NCI-H1092 treated with DMSO at 0.1 percent for 48 hours (cell line): ENCODE measurements around the gene LBX2.
A peak's percentile ranks its signal among the peaks of the same experiment; 100 is the strongest.

Experiments
- DNase-seq: peaks from one replicate; lab custom pipeline; 2025; lab: John Stamatoyannopoulos, UW

Gene LBX2

DNA sequence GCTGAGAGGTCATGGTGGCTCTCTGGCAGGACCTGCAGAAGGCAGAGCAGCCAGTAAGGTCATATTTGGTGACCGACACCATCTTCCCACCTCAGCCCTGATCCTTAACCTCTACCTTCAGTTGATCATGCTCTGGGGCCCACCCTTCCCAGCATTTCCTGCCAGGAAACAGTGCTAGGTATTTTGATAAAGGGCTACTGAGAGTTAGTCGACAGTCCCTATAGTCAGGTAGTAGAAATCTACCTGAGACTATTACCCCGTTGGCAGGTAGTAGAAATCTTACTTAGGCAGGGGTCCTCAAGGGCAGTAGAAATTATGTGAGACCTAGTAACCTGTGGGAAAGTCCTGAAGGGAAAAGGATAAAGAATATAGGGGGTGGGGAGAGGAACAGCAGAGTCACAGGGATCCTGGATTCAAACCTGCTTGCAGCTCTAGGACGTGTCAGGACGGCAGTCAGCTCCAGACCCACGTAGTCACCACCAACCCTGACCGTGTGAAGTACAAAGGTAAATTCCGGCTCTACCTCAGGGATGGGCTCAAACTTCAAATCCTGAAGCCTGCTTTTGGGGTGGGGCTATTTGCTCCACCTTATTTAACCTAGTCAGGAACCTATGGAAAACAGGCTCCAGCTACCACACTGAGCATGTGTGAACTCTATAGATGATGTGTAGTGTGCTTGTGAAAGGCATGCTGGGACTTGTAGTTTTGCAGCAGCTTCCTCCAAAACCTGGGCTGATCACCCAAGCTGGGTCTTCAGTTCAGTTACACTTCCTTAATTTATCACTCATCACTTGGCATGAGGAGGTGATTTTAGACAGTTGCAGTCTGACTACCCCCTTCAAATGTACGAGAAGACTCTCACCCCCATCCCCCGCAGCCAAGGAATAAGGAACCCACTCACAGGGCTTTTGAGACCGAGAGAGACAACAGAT lies 26.6 kb upstream of the LBX2 start, which contains the start of gene DQX1:
Gene DQX1, minus strand, starts transcription at position 515 of the 932 bp plus-strand sequence. Its CDS starts 502 bp downstream, at position 13.
- DNase-seq: no peak

DNA sequence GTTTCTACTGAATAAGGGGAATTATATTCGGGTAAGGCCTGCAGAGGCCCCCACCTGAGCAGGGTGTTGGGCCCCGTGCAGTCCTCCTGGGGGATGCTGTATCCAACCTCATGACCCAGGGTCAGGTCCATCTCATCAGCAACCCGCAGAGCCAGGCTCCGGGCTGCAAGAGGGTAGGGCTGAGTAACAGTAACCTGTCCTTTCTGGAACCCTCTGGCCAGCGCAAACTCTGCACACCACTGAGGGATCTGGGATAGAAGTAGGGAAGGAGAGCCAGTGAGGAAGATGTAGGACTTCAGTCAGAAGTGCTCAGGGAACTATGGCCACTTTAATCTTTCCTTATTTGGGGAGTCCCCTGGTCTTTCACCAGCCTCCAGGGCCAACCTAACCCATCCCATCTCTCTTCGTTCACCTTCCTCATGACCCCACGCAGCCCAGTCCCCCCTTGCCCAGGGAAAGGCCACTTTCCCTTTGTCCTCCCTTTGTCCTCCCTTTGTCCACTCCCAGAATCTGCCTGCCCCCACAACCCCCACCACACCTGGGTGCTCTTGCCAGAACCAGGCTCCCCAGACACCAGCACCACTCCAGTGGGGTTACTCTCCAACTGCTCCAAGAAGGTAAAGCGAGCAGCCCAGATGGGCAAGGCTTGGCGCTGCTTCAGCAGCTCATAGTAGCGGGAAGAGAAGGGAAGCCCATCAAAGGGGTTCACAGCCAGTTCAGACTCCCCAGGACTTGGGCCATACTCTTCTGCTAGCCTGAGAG lies 25.7 kb upstream of the LBX2 start:
- DNase-seq: no peak

DNA sequence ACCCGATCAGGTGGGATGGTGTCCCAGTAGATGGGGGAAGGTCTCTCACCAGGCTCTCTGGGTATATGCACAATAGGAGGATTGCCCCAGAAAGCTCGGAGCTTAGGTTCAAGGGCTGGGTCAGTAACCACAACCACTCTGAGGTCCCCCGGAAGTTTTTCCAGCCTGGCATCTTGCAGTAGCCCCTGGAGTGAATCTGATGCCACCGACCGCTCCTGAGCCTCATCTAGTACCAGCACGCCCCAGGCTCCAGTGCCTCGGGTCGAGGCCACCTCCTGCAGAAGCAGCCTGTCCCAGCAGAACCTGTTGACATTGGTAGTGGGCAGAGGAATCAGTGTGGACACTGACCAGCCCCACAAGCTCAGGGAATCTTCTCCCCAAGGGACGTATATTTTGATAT lies 24.6 kb upstream of the LBX2 start:
- no peak for DNase-seq

DNA sequence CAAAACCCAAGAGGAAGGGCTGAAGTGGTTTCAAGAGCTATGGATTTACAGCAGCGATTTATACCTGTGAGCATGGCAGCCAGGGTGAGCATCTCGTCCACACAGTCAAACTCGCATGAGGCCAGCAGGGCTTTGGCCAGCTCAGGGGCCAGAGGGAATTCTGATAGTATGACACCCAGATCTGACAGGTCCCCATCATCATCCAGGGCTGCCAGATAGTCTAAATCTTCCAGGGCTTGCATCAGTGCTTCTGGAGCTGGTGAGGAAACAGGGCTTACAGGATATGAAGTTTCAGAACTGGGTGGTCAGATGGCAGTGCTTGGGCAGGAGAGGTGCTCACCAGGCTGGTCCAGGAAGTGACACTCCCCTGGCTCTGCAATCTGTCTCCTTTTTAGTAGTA lies 23.1 kb upstream of the LBX2 start:
- no peak for DNase-seq

DNA sequence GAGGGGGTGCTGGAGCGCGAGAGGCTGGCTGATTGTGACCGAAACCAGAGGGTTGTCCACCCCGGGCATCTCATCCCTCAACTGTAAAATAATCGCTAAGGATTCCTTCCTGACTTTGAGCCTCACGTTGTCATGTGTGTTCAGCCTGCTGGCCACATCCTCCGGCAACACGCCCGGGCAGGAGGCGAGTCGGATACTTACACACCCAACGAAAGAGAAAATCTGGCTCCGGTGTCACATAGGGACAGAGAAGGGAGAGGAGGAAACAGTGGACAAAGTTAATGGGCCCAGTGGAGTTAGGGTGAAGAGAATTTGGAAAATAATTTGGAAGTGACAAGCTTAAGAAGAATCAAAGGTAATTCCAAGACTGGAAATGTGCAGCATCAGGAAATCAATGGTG lies 17.2 kb upstream of the LBX2 start:
- no peak for DNase-seq

DNA sequence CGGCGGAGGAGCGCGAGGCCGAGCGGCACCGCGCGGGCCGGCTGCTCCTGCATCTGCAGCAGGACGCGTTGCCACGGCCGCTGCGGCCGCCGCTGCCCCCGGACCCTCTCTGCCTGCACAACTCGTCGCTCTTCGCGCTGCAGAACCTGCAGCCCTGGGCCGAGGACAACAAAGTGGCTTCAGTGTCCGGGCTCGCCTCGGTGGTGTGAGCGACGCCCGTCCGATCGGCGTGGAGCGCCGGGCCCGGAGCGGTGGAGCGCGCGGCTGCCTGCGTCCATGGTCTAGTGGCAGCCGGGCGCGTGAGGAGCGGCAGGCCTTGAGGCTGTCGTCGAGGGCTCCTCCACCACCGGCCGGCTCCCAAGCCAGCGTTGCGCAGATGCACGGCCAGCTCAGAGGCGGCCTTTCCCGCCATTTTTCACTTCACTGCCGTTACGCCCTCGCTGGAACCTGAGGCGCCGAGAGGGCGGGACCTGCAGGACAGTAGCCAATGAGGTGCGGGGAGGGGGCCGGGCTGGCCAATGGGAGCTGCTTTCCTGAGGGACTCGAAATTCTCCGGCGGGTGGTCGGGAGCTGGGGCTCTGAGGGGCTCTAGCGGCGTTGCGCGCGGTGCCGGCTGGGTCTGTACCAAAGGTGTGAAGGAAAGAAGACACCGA lies 16.7 kb upstream of the LBX2 start:
- DNase-seq: no peak

DNA sequence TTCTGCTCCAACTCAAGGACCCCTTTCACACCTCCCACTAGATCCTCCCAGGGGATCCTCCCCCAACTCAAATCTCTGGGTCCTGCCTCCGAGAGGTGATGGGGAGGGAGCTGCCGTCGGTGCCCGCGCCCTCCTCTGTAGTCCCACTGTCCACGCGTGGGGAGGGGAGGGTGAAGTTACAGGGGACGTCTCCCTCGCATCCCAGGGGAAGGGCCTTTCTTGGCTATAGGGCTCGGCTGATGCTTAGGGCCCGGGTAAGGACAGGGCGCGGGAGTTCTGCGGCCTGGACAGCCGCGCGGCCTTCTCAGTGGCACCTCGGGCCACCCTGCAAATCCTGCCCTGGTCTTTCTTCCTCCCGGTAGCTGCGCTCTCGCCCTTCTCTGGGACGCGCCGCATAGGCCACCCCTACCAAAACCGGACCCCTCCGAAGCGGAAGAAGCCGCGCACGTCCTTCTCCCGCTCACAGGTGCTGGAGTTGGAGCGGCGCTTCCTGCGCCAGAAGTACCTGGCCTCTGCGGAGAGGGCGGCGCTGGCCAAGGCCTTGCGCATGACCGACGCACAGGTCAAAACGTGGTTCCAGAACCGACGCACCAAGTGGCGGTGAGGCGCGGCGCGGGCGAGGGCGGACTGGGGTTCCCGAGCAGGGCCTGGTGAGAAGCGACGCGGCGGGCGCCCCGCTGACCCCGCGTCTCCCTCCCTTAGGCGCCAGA lies 16.0 kb upstream of the LBX2 start:
- DNase-seq: no peak

DNA sequence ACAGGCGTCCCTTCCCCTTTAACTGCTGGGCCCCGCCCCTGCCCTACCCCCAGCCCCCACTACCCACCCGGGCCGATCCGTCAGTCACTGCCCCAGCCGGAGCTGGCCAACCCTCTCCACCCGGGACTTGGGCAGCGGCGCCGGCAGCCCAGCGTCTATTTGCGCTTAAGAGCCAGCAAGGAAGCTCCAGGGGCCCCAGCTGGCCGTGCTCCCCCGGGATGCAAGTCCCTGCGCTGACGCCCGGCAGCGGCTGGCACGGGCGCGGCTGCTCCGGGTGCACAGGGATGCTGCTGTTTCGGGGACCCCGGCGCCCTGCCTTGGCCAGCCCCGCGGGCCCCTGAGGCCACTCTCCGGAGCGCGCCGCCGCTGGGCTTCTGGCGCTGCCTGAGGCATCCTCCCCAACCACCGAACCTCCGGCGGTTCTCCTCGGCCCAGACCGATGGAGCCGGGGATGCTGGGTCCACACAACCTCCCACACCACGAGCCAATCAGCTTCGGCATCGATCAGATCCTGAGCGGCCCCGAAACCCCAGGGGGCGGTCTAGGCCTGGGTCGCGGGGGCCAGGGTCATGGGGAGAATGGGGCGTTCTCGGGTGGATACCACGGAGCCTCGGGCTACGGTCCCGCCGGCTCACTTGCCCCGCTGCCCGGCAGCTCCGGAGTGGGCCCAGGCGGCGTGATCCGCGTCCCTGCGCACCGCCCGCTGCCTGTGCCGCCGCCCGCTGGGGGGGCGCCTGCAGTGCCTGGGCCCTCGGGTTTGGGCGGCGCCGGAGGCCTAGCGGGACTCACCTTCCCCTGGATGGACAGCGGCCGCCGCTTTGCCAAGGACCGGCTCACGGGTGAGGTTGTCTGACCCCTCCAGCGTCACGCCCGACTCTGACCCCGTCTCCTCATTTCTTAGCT lies 15.2 kb upstream of the LBX2 start, which contains the start of gene TLX2:
Gene TLX2, plus strand, starts transcription at position 83 of the 903 bp plus-strand sequence. Its CDS starts 357 bp downstream, at position 440.
- DNase-seq: no peak

DNA sequence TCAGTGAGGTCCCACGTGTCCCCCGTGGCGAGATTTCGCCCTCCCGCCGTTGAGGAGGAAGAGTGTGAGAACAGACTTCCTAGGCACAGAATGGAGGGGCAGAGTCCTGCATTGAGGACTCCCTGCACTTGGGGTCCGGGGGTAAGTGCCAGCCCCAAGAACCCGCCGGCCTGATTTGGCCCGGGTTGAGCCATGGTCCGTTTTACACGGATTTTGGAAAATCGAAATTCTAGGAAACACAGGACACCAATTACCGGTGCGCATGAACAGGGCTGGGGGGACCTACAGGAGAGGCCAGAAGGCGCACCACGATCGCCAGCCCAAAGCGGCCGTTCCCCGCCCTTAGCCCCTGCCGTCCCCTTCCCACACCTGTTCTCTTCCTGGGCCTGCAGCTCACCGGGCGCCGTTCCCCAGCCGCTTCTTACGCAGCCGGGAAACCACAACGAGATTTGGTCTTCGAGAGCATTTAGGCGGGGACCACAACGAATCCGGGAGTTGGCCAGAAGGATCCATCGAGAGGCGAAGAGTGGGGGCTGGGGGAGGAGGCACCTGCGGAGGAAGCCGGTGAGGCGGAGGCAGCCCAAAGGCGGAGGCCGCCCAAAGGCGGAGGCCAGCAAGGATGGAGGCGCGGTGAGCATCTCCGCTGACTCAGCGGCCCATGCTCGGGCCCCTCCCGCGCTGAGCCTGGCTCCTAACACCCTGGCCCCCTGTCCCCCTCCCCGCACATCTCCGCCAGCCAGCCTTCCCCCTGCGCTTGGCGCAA lies 14.4 kb upstream of the LBX2 start:
- DNase-seq: no peak

DNA sequence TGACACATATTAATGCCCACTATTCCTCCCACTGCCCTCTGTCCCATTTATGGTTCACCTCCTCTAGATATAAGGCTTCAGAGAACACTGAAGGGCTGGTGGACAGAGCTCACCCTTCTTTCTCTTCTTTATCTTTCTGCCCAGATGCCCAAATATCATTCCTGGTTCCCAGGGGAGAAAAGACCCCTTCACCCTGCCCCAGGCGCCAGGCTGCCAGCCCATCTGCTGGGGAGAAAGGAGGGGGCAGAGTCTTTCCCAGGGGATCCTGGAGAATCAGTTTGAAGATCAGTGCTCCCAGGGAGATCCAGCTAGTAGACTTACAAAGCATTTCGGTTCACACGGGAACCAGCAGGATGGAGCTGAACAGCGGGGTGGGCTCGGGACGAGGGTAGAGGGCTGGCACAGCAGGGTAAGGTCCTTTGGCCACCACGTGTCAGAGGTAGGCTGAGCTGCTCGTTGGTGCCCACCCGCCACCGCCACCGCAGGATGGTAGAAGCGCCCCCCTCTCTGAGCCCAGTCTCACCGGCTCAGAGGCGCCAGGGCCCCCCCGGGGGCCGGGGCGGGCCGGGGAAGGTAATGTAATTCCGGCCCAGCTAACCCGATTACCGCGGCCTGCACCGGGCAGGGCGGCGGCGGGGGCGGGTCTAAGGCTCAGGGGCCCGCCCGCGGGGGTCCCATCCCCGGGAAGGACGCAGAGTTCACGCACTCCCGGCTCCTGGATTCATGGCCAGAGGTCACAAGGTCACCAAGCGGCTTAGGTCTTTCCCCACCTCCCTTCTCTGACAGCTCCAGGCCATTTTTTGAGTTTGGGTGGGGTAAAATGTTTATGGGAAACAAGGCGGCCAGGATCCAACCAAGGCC lies 13.6 kb upstream of the LBX2 start:
- no peak for DNase-seq

DNA sequence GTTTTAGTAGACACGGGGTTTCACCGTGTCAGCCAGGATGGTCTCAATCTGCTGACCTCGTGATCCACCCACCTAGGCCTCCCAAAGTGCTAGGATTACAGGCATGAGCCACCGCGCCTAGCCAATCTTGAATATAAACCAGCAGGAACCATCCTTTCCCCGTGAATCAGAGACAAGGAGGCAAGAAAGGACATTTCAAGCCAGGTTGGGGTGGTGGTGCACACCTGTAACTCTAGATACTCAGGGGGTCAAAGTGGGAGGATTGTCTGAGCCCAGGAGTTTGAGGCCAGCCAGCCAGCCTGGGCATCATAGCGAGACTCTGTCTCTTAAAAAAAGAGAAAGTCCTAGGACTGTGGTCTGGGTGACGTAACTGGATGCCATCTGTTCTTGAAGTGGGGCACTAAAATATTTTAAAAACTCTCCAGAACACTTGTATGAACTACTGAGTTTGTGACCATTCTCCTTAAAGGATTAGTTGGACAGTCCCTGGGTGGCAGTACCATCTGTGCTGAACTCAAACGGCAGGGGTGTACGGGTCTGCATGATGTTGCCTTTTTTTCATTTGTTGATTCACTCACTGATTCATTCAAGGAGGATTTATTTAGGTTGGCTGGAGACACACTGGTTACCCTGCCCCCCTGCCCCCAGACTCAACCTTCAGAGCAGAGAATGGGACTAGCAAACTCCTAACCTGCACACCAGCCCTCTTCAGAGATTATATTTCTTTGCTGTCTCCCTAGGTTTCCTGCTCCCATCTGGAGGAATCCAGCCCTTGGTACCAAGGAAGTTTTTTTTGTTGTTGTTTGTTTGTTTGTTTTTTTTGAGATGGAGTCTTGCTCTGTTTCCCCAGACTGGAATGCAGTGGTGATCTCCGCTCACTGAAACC lies 11.9 kb upstream of the LBX2 start:
- DNase-seq: no peak

DNA sequence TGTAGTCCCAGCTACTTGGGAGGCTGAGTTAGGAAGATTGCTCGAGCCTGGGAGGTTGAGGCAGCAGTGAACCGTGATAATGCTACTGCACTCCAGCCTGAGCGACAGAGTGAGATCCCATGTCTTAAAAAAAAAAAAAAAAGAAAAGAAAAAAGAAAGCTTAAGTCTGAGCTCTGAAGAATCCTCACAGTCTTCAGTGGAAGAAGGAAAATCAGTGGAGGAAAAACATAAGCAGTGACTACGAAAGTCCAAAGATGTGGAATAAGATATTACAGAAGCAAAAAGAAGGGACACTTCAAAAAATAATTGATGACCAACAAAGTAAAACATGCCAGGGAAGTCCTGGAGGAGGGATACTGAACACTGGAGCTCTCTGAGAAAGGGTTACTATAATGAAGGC lies 10.9 kb upstream of the LBX2 start:
- no peak for DNase-seq

DNA sequence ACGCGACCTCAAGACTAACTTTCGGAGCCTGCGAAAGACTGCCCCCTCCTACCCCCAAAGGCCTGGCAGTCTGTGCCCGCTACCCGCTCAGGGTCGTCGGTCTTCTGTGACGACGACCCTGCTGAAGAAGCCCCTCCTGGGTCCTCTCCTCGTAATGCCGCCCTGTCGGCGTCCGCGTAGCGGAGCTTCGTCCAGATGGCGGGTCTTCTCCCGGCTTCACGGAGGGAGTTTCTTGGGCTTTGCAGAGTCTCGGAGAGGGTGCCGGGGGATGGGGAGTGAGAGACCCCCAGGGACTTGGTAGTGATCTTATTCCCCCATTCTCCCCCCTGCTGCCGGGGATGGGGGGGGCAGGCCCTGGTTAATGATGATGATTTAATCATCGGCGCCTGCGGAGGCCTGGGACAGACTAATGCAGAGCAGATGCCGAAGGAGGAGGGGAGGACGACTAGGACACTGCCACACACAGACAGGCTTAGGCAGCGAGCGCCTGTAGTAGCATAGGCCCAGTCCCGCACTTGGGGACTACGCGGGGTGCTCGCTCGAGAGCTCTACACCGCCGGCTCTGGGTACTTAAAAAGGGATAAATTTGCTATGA lies 8.6 kb upstream of the LBX2 start:
- no peak for DNase-seq

DNA sequence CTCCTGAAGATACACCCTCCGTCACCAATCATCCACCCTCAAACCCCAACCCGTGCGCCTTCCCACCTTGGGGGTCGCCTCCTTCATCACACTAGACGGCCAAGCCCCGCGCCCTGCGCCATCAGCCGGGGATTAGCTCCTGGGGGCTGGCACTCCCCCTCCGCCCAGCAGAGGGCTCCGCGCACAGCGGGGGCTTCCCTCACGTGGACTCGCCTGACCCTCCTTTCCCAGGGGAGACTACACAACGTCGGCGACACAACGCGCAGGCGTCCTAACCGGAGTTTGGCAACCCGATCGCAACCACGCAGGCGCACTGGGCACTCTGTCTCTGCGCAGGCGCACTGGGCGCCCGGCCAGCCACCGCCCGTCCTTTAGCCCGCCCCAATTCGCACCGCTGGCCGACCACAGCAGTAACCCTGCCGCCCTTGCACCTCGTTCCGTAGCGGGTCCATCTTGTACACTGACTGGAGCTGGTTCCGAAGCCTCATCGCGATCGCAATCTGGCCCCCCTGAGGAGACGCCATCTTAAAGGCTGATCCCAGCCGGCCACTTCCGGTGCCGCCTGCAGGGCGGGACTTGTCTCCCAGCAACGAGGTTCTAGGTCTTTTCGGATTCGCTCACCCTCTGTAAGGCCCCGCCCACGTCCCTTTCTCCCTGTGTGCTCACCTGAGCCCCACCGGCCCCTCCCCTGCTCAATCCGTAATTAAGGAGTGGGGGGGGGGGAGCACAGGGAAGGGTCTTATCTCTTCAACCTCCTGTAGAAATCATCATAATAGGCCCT lies 7.9 kb upstream of the LBX2 start, which contains the start of gene PCGF1:
Gene PCGF1, minus strand, starts transcription at position 551 of the 781 bp plus-strand sequence. Its CDS starts 27 bp downstream, at position 524.
- peak; percentile 97 for DNase-seq

DNA sequence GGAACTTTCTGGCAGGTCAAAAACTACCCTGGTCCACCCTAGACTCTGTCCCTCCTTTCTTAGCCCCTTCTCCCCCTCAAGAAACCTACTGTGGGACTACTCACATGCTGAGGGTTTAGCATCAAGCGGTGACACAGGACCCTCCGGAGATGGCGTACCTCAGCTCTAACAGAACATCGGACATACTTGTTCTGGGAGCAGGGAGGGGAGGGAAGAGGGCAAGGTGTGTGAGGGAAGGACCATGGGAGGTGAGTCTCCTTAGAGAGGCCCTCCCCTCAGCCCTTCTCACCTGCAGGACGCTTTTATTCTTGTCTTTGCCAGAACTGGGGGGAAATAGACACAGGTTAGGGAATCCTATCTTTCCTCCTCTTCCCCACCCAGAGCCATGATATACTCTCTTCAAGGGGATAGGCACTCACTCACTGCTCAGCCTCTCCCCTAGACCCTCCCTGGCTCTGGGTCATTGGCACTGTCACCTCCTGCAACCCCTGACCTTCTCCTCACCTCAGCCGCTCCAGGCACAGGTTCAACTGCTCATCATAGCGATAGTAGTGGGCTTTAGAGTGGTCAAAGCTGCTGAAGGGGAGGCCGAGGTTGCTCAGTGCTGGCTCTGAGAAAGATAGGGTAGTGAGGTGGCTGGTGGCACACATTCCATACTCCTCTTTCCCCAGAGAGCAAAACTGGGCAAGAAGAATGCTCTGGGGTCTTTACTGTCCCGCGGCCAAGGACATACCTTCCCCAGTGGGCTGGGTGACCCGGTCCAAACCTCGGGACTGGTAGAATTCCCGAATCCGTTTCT lies 6.2 kb upstream of the LBX2 start:
- DNase-seq: no peak

DNA sequence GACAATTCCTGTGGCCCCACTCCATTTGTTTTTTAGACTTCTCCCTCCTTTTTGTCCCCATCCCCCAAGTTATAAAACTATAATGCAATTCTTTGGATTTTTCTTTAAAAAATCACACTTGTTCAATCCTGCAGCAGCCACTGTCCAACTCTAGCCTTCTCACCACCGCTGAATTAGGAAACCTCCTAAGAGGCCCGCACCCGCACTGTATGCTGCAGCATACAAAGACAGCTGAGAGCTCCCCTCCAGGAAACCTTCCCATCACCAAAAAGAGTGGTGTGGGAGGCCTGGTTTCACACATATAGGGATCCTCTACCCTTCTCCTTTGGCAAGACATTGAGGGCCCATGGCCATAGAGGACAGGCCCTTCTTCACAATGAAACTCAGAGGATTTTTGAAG lies 5.2 kb upstream of the LBX2 start:
- DNase-seq: no peak
